Bronchial epithelial cell (primary cell): Measurements from ENCODE around the gene CACNB1. TPM values are rescaled to one million over a fixed set of nuclear protein-coding genes. Genes with fewer than 3 reads are reported as not detected.
A peak's percentile ranks its signal among the peaks of the same experiment; 100 is the strongest.

Source experiments
- DNase-seq: peaks from one replicate; pipeline ENCODE4 v3.0.0-alpha.2; 2010; ENCODE audit warnings: low read depth
- FAIRE-seq: peaks from 2 replicates; lab custom pipeline; 2011; peaks lifted over from hg19 to GRCh38; lab: Jason Lieb, UNC
- H3K27me3 ChIP-seq: 2 replicates; pipeline ENCODE4 v1.5.1; 2011; ENCODE audit warnings: low read length; ENCODE audit not compliant: control insufficient read depth, insufficient read depth
- H3K36me3 ChIP-seq: 2 replicates; pipeline ENCODE4 v1.5.1; 2011; ENCODE audit warnings: low read length; ENCODE audit not compliant: control insufficient read depth, insufficient read depth
- H3K4me3 ChIP-seq: 2 replicates; pipeline ENCODE4 v1.5.1; 2011; ENCODE audit warnings: mild to moderate bottlenecking, low read depth, low read length, control low read depth
- CTCF ChIP-seq: IDR thresholded peaks from 2 replicates; pipeline ENCODE4 v1.5.1; 2011; ENCODE audit warnings: mild to moderate bottlenecking, moderate library complexity, low read length, control low read depth, inconsistent platforms; ENCODE audit not compliant: insufficient read depth, severe bottlenecking
- total RNA-seq: library from RNA; depleted of rRNA; stranded (reverse); fragments of >200 nt; gene quantifications from 2 replicates; pipeline ENCODE4 v1.2.1, GENCODE V29; 2014

Gene CACNB1
- total RNA-seq, 1 donor from 2014 or later, result 4.7 TPM

- DNase-seq, result no peak
- no peak overlapping the region for H3K4me3 ChIP-seq
- no peak for FAIRE-seq
- no peak for TF ChIP-seq CTCF
- H3K27me3 ChIP-seq, result no peaks in the 10 kb centered on the region
- no peaks in the 10 kb centered on the region for H3K36me3 ChIP-seq
Observed at GRCh38 chr17:39158623-39159022, 38.8 kb downstream of the CACNB1 start.

GRCh38 chr17:39156491-39156890 lies 41.0 kb downstream of the CACNB1 start:
- H3K4me3 ChIP-seq, result no peak overlapping the region
- no peak for TF ChIP-seq CTCF
- H3K36me3 ChIP-seq, result no peaks in the 10 kb centered on the region
- DNase-seq (no peak), FAIRE-seq (no peak)
- no peaks in the 10 kb centered on the region for H3K27me3 ChIP-seq

DNA sequence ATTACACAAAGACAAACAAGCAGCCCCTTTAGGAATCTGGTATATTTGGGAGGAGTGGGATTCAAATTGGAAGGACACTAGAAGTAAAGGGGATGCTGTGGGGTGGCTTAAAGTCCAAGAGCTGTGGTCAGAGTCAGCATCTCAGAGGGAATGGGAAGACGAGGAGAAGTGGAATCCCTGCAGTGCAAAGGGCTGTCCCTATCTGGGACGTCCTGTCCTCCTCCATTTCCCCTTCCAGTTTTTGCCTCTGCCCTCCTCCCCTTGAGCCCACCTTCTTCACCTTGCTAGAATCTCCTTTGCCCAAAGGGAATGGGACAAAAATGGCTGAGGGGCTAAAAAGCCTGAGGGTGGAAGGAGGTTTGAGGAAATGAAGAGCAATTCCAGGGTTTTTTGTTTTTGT lies 41.8 kb downstream of the CACNB1 start:
- Histone ChIP-seq H3K4me3 (no peak overlapping the region), H3K27me3 (peaks cover 5% of the 10 kb centered on the region), H3K36me3 (no peaks in the 10 kb centered on the region)
- DNase-seq (no peak), FAIRE-seq (no peak)
- TF ChIP-seq CTCF, result no peak

DNA sequence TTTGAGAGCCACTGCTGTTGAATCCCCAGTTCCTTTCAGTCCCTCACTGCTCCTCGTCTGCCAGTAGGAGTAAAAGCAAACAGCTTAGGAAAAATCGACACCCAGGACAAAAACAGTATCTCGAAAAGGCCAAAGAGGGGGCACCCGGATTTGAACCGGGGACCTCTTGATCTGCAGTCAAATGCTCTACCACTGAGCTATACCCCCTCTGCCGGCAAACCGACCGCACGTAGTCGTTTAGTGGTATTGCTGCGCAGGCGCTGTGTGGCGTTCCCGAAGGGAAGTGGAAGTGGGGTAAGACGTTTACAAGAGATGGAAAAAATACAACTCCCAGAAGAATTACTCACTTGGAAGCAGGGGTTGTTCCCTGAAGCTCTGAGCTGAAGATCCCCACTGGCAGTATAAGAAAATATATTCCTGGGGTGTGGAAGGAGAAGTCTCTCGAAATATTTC lies 43.8 kb downstream of the CACNB1 start:
- FAIRE-seq (no peak), DNase-seq (peak; percentile 75)
- TF ChIP-seq CTCF, result peak; percentile 15
- Histone ChIP-seq H3K4me3 (peak overlapping the region; percentile 74), H3K36me3 (no peaks in the 10 kb centered on the region), H3K27me3 (peaks cover 11% of the 10 kb centered on the region)

DNA sequence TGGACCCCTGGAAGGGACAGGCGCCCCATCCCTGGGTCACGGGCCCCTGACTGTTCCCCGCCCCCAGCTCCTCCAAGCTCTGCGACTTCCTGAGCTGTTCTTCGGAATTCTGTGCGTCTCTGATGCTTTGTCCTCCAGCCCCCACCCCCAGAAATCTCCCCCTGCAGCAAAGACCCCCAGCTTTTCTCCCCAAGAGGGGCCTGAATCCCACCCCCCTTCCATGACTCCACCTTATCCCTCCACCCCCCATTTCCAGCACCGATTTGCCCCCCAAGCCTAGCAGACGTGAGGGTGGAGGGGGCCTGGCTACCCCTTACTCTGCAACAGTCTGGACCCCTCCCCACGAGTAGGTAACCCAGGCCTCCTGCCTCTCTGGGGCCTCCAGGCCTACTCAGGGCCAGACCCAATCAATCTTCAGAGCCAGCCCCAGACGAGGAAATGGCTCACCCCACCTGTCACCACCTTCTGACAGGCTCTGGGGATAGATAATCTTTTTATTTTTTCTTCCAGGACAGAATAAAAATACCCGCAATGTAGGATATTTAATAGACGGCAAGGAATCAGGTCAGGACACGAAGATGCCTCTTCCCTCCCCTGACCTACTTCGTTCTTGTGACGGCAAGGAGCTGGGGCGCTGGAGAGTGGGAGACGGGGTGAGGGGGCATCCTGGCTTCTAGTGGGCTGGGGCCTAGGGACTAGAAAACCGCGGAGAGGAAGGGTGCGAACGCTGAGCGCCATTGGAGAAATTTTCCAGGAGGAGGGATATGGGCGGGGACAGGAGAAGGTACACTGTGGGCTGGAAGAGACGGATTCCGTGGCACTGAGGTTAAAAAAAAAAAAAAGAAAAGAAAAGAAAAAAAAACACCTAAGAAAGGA lies 45.3 kb downstream of the CACNB1 start:
- no peak for TF ChIP-seq CTCF
- H3K4me3 ChIP-seq, result peak overlapping the region; percentile 74
- H3K36me3 ChIP-seq, result no peaks in the 10 kb centered on the region
- no peak for FAIRE-seq
- peaks cover 13% of the 10 kb centered on the region for H3K27me3 ChIP-seq
- DNase-seq, result no peak
